Bronchial epithelial cell (primary cell): Measurements from ENCODE around the gene TMEM126B. TPM values are rescaled to one million over a fixed set of nuclear protein-coding genes. Genes with fewer than 3 reads are reported as not detected.
A peak's percentile ranks its signal among the peaks of the same experiment; 100 is the strongest.
"Not testable (repeated sequence)": the region's sequence is repeated elsewhere in the genome, so short reads cannot be mapped to it uniquely, and the experiment has no call there.

Source experiments
- DNase-seq: peaks from one replicate; pipeline ENCODE4 v3.0.0-alpha.2; 2010; ENCODE audit warnings: low read depth
- FAIRE-seq: peaks from 2 replicates; lab custom pipeline; 2011; peaks lifted over from hg19 to GRCh38; lab: Jason Lieb, UNC
- H3K27me3 ChIP-seq: 2 replicates; pipeline ENCODE4 v1.5.1; 2011; ENCODE audit warnings: low read length; ENCODE audit not compliant: control insufficient read depth, insufficient read depth
- H3K36me3 ChIP-seq: 2 replicates; pipeline ENCODE4 v1.5.1; 2011; ENCODE audit warnings: low read length; ENCODE audit not compliant: control insufficient read depth, insufficient read depth
- H3K4me3 ChIP-seq: 2 replicates; pipeline ENCODE4 v1.5.1; 2011; ENCODE audit warnings: mild to moderate bottlenecking, low read depth, low read length, control low read depth
- CTCF ChIP-seq: IDR thresholded peaks from 2 replicates; pipeline ENCODE4 v1.5.1; 2011; ENCODE audit warnings: mild to moderate bottlenecking, moderate library complexity, low read length, control low read depth, inconsistent platforms; ENCODE audit not compliant: insufficient read depth, severe bottlenecking
- total RNA-seq: library from RNA; depleted of rRNA; stranded (reverse); fragments of >200 nt; gene quantifications from 2 replicates; pipeline ENCODE4 v1.2.1, GENCODE V29; 2014

The TMEM126B gene
- total RNA-seq, 1 donor from 2014 or later: 73.5 TPM

- Histone ChIP-seq H3K36me3 (peaks cover 1% of the 10 kb centered on the region), H3K4me3 (peak overlapping the region; percentile 94), H3K27me3 (no peaks in the 10 kb centered on the region)
- FAIRE-seq: no peak
- peak; percentile 39 for DNase-seq
- TF ChIP-seq CTCF: peak; percentile 53
Measured at GRCh38 chr11:85663753-85664614, 35.6 kb downstream of the TMEM126B start.

- no peak for TF ChIP-seq CTCF
- peak within 1 kb of the TSS; percentile 94 for H3K4me3 ChIP-seq
- H3K27me3 ChIP-seq: no peaks in the 10 kb centered on the region
- DNase-seq (peak; percentile 84), FAIRE-seq (no peak)
- peaks cover 1% of the 10 kb centered on the region for H3K36me3 ChIP-seq
Measured at GRCh38 chr11:85664615-85665481, 36.5 kb downstream of the TMEM126B start, which contains the start of gene CREBZF. Gene CREBZF (minus strand): TSS chr11:85665129. CDS start chr11:85664875, 254 bp downstream.

GRCh38 chr11:85665733-85666132 lies 37.3 kb downstream of the TMEM126B start:
- no peak for DNase-seq
- no peak for FAIRE-seq
- TF ChIP-seq CTCF: no peak
- Histone ChIP-seq H3K27me3 (no peaks in the 10 kb centered on the region), H3K36me3 (peaks cover 1% of the 10 kb centered on the region), H3K4me3 (no peak overlapping the region)

GRCh38 chr11:85666687-85667086 lies 38.3 kb downstream of the TMEM126B start:
- DNase-seq (no peak), FAIRE-seq (no peak)
- Histone ChIP-seq H3K27me3 (no peaks in the 10 kb centered on the region), H3K4me3 (no peak overlapping the region), H3K36me3 (peaks cover 1% of the 10 kb centered on the region)
- no peak for TF ChIP-seq CTCF

- Histone ChIP-seq H3K27me3 (no peaks in the 10 kb centered on the region), H3K4me3 (no peak overlapping the region), H3K36me3 (peaks cover 1% of the 10 kb centered on the region)
- DNase-seq (no peak), FAIRE-seq (no peak)
- no peak for TF ChIP-seq CTCF
Measured at GRCh38 chr11:85668157-85668556, 39.8 kb downstream of the TMEM126B start.

- not testable (repeated sequence) for H3K36me3 ChIP-seq, H3K27me3 ChIP-seq, H3K4me3 ChIP-seq, DNase-seq, FAIRE-seq
Measured at GRCh38 chr11:85670949-85671663, 42.7 kb downstream of the TMEM126B start.
